ENCODE results near the gene BCL6B. TPM values are rescaled to one million over a fixed set of nuclear protein-coding genes. Genes with fewer than 3 reads are reported as not detected.
A peak's percentile ranks its signal among the peaks of the same experiment; 100 is the strongest.
"Not testable (repeated sequence)": the region's sequence is repeated elsewhere in the genome, so short reads cannot be mapped to it uniquely, and the experiment has no call there.

The BCL6B gene, protein sequence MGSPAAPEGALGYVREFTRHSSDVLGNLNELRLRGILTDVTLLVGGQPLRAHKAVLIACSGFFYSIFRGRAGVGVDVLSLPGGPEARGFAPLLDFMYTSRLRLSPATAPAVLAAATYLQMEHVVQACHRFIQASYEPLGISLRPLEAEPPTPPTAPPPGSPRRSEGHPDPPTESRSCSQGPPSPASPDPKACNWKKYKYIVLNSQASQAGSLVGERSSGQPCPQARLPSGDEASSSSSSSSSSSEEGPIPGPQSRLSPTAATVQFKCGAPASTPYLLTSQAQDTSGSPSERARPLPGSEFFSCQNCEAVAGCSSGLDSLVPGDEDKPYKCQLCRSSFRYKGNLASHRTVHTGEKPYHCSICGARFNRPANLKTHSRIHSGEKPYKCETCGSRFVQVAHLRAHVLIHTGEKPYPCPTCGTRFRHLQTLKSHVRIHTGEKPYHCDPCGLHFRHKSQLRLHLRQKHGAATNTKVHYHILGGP
- 1 to 10 TPM in 3 of 4 donors, under 1 TPM in 1; 0.93 to 3.9 (median 3.3) TPM for total RNA-seq

DNA sequence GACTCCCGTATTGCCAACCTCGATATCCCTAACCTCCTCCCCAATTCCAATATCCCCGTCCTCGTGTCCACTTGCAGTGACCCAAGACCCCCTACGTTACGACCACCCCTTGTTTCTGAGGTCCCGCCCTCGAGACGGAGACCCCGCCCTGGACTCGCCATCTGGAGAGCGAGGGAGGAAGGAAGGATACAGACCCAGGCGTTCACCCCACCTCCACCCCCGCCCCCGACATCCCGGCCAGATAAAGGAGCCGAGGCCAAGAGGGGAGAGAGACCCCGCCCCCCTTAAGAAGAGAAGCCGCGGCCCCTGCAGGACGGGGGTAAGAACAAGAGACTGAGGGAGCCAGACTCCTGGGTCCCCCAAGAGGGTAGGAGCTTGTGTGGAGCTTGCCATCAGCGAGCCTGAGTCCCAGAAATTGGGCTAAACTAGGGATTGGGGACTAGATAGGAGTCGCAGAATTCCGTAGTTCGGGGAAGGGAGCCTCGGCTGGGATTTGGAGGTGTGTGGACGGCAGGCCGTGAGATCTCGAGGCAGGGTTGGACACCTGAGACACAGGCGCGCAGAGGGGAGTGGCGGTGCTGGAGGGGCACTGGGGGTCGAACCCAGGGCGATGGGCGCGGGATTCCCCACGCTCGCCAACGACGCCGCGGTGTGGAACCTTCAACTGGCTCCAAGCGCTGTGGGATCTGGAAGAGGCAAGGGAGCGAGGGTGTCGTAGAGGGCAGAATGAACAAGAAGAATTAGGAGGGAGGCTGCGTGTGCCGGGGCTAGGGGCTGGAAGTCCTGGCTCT, at the start of gene BCL6B:
Gene BCL6B, plus strand, starts transcription at position 270 of the 791 bp plus-strand sequence. CDS start 622 bp downstream, outside the sequence.
- ATAC-seq, result no peak
- H3K4me1 ChIP-seq, result peaks cover 0 to 68% (median 13%) of the 10 kb centered on the region in 3 donors
- WGBS, 2 donors (ENCODE audit: low coverage in 1 of 2), result 4 to 6% methylated on average over 4 to 16 of the region's 47 CpGs
- H3K27ac ChIP-seq, result peak within 1 kb of the TSS in 3 of 4 donors; percentile 77 to 92 (median 83)
- no peaks in the 10 kb centered on the region for H3K9me3 ChIP-seq
- no peaks in the 10 kb centered on the region for H3K36me3 ChIP-seq
- peak within 1 kb of the TSS in 1 of 2 donors; percentile 41 for H3K4me3 ChIP-seq
- TF ChIP-seq POLR2A (IDR thresholded peaks at IDR 0.05) (no peak), POLR2AphosphoS5 (IDR thresholded peaks at IDR 0.05) (no peak), EP300 (IDR thresholded peaks at IDR 0.05) (no peak), CTCF (IDR thresholded peaks at IDR 0.05) (no peak)
- peaks cover 51% of the 10 kb centered on the region for H3K27me3 ChIP-seq

- not testable (repeated sequence) for H3K9me3 ChIP-seq, ATAC-seq, H3K4me1 ChIP-seq, H3K27me3 ChIP-seq, H3K27ac ChIP-seq, H3K4me3 ChIP-seq, H3K36me3 ChIP-seq
- WGBS, 2 donors (ENCODE audit: low coverage in 1 of 2), result 96 to 98% methylated on average over 5 of the region's 5 CpGs
Observed at GRCh38 chr17:6979440-6979839, 43.4 kb upstream of the BCL6B start.

GRCh38 chr17:6981426-6981825, 41.4 kb upstream of the BCL6B start:
- TF ChIP-seq POLR2AphosphoS5 (IDR thresholded peaks at IDR 0.05) (no peak), POLR2A (IDR thresholded peaks at IDR 0.05) (no peak), EP300 (IDR thresholded peaks at IDR 0.05) (no peak), CTCF (IDR thresholded peaks at IDR 0.05) (no peak)
- WGBS, 2 donors (ENCODE audit: low coverage in 1 of 2), result 64 to 83% methylated on average over 1 of the region's 1 CpG
- H3K4me3 ChIP-seq, result no peak overlapping the region

GRCh38 chr17:6985266-6985665, 37.6 kb upstream of the BCL6B start:
- no peak for TF ChIP-seq EP300 (IDR thresholded peaks at IDR 0.05)
- TF ChIP-seq POLR2A (IDR thresholded peaks at IDR 0.05), result no peak
- TF ChIP-seq CTCF (IDR thresholded peaks at IDR 0.05), result no peak
- TF ChIP-seq POLR2AphosphoS5 (IDR thresholded peaks at IDR 0.05), result no peak
- peaks cover 0 to 12% (median 0%) of the 10 kb centered on the region in 3 donors for H3K9me3 ChIP-seq
- H3K27me3 ChIP-seq, result peaks cover 12% of the 10 kb centered on the region
- whole genome bisulfite sequencing, 2 donors (ENCODE audit: low coverage in 1 of 2), result 61 to 72% methylated on average over 4 of the region's 4 CpGs
- no peaks in the 10 kb centered on the region for H3K36me3 ChIP-seq
- H3K4me1 ChIP-seq, result no peaks in the 10 kb centered on the region
- no peak overlapping the region for H3K27ac ChIP-seq
- ATAC-seq, result no peak
- no peak overlapping the region for H3K4me3 ChIP-seq

More at GRCh38 chr17:6981426-6981825, 41.4 kb upstream of the BCL6B start:
- H3K36me3 ChIP-seq, result no peaks in the 10 kb centered on the region
- H3K27ac ChIP-seq, result no peak overlapping the region
- H3K9me3 ChIP-seq, result peaks cover 0 to 10% (median 0%) of the 10 kb centered on the region in 3 donors
- no peaks in the 10 kb centered on the region for H3K27me3 ChIP-seq
- H3K4me1 ChIP-seq, result no peaks in the 10 kb centered on the region
- no peak for ATAC-seq

- WGBS, 2 donors (ENCODE audit: low coverage in 1 of 2), result 39 to 58% methylated on average over 2 to 3 of the region's 3 CpGs
- no peak for ATAC-seq
- H3K27ac ChIP-seq, result no peak overlapping the region
- H3K9me3 ChIP-seq, result peaks cover 0 to 5% (median 0%) of the 10 kb centered on the region in 3 donors
- no peak overlapping the region for H3K4me3 ChIP-seq
- H3K36me3 ChIP-seq, result no peaks in the 10 kb centered on the region
- H3K4me1 ChIP-seq, result no peaks in the 10 kb centered on the region
- no peak for TF ChIP-seq POLR2A (IDR thresholded peaks at IDR 0.05)
- no peak for TF ChIP-seq CTCF (IDR thresholded peaks at IDR 0.05)
- no peak for TF ChIP-seq EP300 (IDR thresholded peaks at IDR 0.05)
- no peak for TF ChIP-seq POLR2AphosphoS5 (IDR thresholded peaks at IDR 0.05)
- H3K27me3 ChIP-seq, result peaks cover 26% of the 10 kb centered on the region
Observed at GRCh38 chr17:6986676-6987075, 36.2 kb upstream of the BCL6B start.

All from gastroesophageal sphincter (tissue), 4 donors.